Stimulated activated CD4-positive, alpha-beta T cell treated with anti-CD3 and anti-CD28 coated beads, Interleukin-1b, Interleukin-23, amount 100 ng/mL, for 48 hours (primary cell): ENCODE results near the gene ASAP2.
"Not testable (repeated sequence)": the region's sequence is repeated elsewhere in the genome, so short reads cannot be mapped to it uniquely, and the experiment has no call there.

Experiments used
- DNase-seq: peaks from one replicate; pipeline ENCODE4 v3.0.0-alpha.2; 2020

ASAP2 gene

GRCh38 chr2:9388950-9389911 is 182.6 kb downstream of the ASAP2 start:
- DNase-seq, result no peak

GRCh38 chr2:9390151-9390850 is 183.7 kb downstream of the ASAP2 start:
- no peak for DNase-seq

- DNase-seq, result no peak
Observed at GRCh38 chr2:9390991-9391390, 184.4 kb downstream of the ASAP2 start.

- no peak for DNase-seq
Observed at GRCh38 chr2:9391961-9392720, 185.5 kb downstream of the ASAP2 start.

- no peak for DNase-seq
Observed at GRCh38 chr2:9392898-9393765, 186.5 kb downstream of the ASAP2 start.

GRCh38 chr2:9394816-9395215 is 188.2 kb downstream of the ASAP2 start:
- no peak for DNase-seq

- DNase-seq, result no peak
Observed at GRCh38 chr2:9397201-9397600, 190.6 kb downstream of the ASAP2 start.

GRCh38 chr2:9398251-9398650 is 191.6 kb downstream of the ASAP2 start:
- not testable (repeated sequence) for DNase-seq

GRCh38 chr2:9398881-9399780 is 192.5 kb downstream of the ASAP2 start:
- DNase-seq, result no peak

GRCh38 chr2:9400268-9401058 is 193.9 kb downstream of the ASAP2 start:
- no peak for DNase-seq

- no peak for DNase-seq
Observed at GRCh38 chr2:9401059-9401547, 194.5 kb downstream of the ASAP2 start.

- DNase-seq, result no peak
Observed at GRCh38 chr2:9401646-9402371, 195.2 kb downstream of the ASAP2 start.

- no peak for DNase-seq
Observed at GRCh38 chr2:9403924-9404323, 197.3 kb downstream of the ASAP2 start.

- no peak for DNase-seq
Observed at GRCh38 chr2:9404451-9404850, 197.8 kb downstream of the ASAP2 start.

GRCh38 chr2:9405636-9406035 is 199.0 kb downstream of the ASAP2 start:
- no peak for DNase-seq

GRCh38 chr2:9406529-9407362 is 200.1 kb downstream of the ASAP2 start:
- no peak for DNase-seq

- DNase-seq, result no peak
Observed at GRCh38 chr2:9407363-9407811, 200.8 kb downstream of the ASAP2 start.

GRCh38 chr2:9408641-9409151 is 202.1 kb downstream of the ASAP2 start:
- DNase-seq, result no peak
